SK-N-MC (cell line): ENCODE results near the gene SLC16A11.

ENCODE experiments used
- EZH2 ChIP-seq: fragments of 200-600 bp; sonication (generic); IDR thresholded peaks from one replicate; pipeline ENCODE4 v1.6.1; 2017; ENCODE audit warnings: antibody characterized with exemption
- POLR2AphosphoS5 ChIP-seq: IDR thresholded peaks from 2 replicates; pipeline ENCODE4 v1.6.1; 2012; ENCODE audit warnings: mild to moderate bottlenecking, low read depth, low read length, borderline replicate concordance

DNA sequence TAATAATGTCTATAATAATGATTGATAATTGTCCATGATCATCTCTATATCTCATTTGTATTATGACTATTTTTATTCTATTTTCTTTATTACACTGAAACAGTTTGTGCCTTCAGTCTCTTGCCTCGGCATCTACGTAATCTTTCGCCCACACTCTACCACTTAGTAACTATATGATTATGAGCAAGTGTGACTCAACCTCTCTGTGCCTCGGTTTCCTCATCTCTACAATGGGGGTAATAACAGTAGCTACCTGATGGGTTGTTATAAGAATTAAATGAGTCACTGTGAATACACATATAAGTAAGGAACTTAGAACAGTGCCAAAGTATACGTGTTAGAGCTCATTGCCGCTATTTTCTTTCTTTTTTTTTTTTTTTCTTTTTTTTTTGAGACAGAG lies 3.7 kb upstream of the SLC16A11 start:
- TF ChIP-seq POLR2AphosphoS5 (no peak), EZH2 (no peak)
